Cerebellar nuclear complex (tissue), 1 donor: ENCODE data around the gene E2F6.
A peak's percentile ranks its signal among the peaks of the same experiment; 100 is the strongest.

Source experiments
- DNase-seq, 2 experiments: peaks; one replicate each; lab custom pipeline; 2025; lab: John Stamatoyannopoulos, UW

Gene E2F6

DNA sequence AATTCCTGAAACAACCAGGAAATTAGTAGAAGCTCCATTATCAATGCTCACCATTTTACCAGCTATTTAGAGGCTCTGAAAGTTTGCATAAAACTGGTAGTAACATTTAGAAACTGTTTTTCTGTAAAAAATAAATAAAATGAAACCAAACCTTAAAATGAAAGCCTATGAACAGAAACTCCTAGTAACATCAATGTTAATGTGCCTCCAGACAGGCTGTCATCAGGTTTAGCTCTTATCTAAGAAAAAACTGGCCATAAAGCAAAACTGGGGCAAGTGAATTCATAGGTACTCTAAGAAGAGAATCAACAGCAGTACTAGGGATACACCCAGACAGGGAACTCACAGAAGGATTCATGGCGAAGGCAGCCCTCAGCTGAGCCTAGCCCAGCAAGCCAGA, 8.0 kb downstream of the E2F6 start:
- no peak for DNase-seq

DNA sequence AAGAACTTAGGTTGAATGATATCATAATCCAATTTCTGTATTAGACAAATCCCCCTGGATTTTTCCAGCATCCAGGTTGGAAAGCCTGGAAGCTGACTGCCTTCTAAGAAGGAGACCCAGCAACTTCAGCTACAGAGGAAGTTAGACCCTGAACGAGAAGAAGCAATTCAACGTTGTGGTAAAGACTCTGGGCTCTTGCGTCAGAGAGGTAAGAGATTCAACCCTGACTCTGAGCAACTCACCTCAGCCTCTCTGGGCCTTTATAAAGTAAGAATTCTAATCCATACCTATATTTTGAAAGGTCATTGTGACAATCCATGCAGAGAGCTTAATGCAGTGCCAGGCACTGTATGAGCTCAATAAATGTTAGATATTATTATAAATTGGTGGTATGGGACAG, 9.7 kb downstream of the E2F6 start:
- DNase-seq, result no peak

DNA sequence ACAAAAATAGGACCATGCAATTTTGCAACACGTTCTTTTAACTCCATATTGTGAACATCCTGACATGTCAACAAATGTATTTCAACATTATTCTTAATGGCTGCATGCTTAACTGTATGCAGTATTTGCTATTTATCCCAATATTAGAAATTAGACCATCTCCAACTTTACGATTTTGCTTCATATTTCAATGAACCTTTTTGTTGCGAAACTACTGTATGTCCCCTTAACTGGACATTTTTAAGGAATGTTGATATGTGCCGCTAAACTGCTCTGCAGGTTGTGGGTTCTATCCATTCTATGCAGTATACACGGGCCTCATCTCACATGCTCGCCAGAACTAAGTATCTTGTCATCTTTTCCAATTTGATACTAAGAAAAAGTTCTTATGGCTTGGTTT, 11.1 kb downstream of the E2F6 start:
- DNase-seq, result no peak

DNA sequence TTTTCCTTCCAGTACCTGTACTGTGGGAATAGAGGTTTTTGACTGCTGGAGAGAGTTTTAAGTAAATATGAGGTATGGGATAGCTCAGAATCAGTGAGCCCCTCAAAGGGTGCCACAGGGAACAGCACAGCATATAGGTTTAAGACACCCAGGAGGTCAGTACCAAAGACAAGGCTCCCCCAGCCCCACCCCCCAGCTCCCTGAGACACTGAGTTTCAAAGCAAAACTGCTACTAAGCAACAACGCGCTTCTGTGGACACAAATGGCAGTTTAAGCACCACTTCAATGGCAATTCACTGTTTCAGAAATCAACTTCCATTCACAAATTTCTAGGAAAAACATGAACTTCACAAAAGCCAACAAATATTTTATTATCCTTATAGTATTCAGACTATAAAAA, 15.2 kb downstream of the E2F6 start:
- DNase-seq, result no peak

DNA sequence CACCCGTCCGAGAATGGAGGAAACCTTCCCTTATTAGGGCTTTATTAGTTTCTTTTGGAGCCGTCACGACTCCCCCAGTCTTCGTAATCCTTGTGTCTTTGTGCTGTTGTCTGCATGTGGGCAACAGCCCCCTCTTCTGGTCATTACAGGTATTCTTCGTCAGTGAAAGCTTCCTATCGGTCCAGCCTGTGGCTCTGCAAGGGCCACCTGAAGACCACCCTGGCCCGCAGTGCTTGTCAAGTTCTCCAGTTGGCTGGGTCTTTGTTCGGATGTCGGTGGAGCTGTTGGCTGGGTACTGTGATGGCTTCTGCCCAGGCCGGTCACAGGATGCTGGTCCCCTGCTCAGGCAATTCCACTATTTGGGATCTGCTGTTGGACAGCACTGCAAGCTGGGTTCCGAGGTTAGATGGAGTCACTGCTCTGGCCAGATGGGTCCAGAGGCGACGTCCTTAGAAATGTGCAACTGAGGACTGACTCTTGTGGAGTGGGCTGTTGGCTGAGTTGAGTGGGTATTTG, 19.2 kb downstream of the E2F6 start:
- DNase-seq, result peak in 1 of 2 experiments; percentile 54

DNA sequence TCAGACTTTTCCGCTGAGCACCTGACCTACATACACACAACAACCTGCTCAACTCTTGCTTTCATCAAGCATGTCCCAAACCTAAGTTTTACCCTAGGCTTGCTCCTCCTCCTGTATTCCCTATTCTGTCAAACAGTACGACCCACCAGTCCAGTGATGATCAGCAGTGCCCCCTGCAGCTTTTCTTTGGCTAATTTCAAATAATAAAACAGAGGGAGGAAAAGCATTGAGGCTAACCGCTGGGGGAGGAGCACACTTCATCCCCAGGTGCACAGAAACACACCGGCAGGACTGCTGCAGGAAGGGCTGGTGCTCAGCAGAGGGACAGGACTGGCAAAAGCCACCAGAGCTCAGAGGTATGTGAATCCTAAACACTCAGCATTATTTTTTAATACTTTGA, 21.2 kb downstream of the E2F6 start:
- no peak for DNase-seq

DNA sequence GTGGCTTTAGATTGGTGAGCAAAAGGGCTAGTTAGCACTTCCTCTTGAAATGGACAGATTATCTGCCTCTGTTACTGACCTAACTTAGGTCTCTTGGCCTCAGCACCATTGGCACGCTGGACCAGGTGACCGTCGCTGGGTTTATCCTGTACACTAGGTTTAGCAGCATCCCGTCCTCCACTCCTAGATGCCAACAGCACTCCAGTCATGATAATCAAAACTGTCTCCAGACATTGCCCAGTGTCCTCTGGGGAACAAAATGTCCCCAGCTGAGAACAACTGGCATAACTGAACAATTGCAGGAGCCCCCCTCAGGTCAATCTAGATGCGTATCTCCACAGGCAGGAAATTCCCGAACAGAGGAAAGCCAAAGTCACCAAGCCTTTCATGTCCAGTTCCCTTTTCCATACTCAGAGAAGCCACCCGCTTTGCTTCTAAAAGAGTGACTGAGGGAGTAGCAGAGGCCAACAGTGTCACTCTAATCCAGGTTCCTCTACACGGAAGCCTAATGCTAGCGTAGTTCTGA, 27.3 kb downstream of the E2F6 start:
- DNase-seq, result no peak

DNA sequence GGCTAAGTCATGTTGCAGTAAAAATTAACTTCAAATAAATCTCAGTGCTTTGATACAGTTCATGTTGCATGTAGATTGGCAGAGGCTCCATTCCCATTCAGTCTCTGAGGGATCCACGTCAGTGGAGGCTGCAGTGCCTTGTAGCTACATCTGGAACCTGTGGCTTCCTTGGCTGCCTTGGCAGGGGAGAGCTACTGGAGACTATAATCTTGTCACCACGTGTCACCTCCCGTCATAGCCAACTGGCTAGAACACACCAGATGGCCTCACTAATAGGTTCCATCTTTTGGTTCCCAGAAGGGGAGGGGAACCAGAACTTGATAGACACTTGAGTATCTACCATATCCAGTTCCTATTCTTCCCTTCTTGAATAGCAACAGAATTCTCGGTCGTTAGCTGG, 28.4 kb downstream of the E2F6 start:
- no peak for DNase-seq

DNA sequence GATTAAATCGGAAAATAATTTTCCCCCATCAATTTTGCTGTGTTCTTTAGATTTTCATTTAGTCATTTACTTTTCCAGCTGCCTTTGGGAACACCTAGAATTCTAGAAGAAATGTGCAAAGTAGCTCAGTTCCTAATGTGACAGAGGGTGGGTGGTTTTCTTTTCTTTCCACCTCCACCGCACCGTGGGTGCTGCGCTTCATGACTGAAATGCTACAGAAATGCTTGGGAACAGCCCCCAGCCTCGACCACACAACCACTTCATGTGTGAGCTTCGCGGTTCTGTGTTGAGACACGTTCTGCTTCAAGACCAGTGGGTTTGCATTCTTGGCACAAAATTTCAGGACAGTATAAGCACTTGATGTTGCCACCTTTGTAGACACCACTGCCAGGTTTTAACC, 30.9 kb downstream of the E2F6 start:
- DNase-seq, result no peak

DNA sequence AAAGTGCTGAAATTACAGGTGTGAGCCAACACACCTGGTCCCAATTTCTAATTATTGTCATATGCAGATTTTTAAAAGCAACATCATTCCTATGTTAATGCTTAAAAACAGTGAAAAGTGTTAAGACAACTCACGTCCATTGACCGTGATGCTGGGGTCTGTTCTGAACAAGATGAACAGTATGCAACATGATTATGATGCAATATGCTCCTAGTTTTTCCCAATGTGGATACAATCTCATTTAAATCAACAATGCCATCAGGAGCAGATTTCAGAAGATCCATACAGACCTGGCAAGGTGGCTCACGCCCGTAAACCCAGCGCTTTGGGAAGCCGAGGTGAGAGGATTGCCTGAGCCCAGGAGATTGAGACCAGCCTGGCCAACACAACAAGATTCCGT, 31.5 kb downstream of the E2F6 start:
- no peak for DNase-seq

DNA sequence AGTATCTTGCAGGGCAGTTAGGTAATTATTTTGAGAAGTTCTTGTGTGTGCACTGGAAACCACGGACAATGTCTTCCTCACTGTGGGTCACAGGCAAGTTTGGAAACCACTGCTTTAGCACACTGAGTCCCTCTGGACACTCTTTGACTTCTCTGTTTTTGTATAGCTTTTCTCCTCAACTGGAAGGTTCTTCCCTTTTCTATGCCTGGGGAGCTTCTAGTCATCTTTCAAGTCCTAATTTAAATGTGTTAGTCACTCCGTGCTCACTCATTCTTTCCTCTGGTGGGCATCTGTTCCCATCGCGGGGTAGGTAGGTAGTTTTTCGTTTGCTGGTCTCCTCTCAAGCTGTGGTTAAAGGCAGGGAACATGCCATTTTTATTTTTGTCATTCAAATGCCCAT, 32.1 kb downstream of the E2F6 start:
- no peak for DNase-seq

DNA sequence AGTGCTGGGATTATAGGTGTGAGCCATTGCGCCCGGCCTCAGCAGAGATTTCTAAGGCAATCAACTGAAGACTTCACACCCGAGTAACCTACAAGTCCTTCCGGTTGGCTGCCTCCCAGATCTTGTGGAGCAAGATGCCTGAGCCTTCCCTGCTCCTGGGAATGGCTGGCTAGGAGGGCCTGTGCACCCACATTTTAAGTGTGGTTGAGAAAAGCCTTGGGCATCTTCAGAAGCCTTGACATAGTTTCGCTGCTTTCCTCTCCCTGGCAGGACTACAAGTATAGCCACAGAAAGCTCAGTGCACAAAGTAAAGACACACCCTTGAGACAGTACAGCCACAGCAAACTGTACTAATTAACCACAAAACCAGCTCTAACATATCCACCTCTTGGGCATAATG, 35.2 kb downstream of the E2F6 start:
- DNase-seq, result no peak

DNA sequence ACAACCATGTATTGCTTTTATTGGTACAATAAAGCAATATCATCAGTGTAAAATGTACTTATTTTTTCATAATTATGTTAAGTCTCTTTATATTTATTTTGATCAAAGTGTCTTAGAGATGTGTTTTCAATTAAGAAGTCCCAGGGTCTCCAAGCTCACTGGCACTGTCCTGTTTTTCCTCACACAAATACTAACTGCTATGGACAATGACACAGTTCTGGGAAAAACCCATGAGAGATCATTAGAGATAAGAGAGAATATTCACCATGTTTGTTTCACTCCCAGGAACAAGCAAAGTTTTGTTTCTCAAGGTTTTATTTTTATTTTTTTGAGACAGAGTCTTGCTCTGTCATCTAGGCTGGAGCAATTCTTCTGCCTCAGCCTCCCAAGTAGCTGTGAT, 38.7 kb downstream of the E2F6 start:
- DNase-seq, result no peak

DNA sequence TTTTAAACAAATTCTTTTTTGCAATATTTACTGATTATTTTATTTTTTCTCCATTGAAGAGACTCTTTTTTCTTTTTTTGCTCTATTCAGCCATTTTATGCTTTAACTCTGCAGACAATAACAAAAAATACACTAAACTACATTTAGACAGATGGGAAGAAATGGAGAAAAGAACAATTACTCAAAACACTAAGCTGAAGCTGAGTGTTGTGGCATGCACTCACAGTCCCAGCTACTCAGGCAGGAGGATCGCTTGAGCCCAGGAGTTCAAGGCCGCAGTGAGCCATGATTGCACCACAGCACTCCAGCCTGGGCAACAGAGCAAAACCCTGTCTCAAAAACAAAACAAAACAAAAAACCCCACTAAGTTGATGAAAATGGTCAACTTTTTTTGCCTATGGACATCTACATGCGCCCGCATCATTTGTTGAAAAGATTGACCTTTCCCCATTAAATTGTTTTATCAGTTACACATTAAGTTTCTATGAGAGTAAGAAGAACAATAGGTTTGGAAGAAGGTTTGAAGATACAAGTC, 43.0 kb downstream of the E2F6 start:
- no peak for DNase-seq

DNA sequence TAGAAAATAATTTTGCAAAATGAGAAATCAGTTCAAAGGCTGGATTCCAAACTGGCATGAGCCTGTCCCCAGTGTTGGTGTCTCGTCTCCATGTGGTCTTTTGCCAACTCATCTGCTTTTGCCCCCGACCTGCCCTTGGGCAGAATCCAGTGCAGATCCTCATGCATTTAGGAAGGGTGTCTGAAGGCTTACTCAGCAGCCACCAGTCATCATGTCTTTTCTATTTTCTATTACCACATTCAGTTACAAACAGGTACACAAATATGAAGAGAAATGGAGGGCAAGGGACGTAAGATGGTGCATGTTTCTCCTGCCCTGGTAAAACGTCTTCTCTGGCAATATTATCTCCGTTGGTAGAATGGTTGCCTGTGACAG, 43.5 kb downstream of the E2F6 start:
- DNase-seq, result no peak

DNA sequence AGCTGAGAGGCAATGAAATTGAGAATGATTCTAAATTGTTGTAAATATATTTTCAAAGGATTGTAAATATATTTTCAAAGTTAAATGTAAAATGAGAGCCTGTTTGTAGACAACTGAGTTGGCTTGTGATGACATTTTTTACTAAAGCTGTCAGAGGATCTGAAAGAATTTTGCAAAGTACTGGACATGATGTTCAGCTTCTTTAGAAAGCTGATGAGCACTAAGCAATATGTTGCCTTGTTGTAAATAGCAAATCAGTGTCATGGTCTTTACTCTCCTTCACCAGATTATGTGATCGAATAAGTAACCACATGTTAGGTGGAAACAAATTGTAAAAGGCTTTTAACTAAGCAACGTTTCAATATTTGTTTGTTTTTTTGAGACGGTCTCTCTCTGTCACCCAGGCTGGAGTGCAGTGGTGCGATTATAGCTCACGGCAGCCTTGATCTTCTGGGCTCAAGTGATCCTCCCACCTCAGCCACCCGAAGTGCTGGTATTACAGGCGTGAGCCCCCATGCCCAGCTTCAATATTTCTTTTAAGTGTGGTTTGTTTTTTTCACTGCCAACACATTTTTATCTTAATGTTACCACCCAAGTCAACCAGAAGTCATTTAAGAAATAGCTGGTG, 44.0 kb downstream of the E2F6 start:
- no peak for DNase-seq

DNA sequence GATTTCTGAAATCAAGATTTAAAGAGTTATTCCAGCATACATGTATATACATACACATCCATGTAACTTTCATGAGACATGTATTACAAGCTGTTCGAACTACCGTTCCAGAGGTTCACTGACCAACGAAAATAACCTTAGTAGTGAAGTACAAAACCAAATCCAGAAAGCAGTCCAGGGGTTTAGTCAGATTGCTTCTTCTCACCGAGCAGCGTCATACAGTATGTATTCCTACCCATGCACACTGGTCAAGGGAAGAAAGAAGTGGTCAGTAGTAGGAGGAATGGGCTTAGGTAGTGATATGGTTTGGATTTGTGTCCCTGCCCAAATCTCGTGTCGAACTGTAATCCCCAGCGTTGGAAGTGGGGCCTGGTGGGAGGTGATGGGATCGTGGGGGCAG, 45.3 kb downstream of the E2F6 start:
- no peak for DNase-seq

DNA sequence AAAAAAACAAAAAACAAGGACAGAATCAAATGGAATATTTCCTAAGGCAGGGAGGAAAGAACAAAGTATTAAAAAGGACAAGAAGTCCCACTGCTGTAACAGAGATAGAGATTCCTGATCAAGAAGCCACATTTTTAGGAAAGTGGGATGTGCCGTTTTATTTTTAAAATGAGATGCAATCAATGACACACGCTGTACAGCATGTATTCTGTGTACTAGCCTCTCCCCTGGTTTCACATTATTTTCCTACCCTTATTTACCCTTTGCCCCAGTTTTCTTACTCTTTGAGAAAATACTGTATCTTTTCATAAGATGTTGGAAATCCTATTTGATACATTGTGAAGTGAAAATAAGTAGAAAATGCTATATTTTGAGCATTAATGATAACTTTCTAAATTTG, 45.8 kb downstream of the E2F6 start:
- DNase-seq, result no peak

DNA sequence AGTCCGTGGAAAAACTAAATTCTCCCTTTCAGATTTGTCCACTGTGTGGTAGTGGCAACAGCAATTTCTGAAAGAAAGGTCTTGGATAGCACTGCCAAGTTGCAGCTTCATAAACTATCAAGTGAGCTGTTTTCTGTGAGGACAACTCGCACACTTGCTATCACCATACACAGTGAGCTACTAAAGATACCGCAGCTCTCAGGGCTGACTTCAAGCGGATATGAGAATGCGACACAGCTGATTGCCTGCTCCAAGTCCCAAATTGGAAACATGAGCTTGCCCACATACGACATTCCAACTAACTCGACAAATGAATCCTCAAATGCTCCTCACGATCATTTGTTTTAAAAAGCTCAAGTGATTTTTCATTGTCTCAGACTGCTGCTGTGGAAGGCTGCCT, 46.2 kb downstream of the E2F6 start:
- no peak for DNase-seq

DNA sequence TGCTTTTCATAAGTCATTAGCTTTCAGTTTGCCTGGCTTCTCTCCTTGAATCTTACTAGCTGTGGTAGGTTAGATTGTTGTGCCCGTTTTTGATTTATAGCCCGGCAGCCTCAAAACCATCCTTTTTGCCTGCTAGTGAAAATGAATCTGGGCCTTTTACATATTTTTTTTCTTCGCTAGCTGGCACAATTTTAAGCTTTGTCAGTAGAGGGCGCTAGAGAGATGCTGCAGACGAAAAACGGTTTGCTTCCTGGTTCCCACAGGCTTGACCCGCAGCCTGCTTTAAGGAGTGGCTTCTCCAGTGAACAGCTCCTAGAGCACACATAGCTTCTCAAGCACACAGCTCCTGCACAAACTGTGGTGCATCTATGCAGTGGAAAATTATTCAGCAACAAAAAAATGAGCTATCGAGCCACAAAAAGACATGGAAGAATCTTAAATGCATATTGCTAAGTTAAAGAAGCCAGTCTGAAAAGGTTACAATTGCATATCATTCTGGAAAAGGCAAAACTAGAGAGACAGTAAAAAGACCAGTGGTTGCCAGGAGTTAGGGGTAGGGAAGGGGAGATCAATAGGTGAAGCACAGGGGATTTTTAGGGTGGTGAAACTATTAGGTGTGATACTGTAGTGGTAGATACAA, 47.9 kb downstream of the E2F6 start:
- no peak for DNase-seq

DNA sequence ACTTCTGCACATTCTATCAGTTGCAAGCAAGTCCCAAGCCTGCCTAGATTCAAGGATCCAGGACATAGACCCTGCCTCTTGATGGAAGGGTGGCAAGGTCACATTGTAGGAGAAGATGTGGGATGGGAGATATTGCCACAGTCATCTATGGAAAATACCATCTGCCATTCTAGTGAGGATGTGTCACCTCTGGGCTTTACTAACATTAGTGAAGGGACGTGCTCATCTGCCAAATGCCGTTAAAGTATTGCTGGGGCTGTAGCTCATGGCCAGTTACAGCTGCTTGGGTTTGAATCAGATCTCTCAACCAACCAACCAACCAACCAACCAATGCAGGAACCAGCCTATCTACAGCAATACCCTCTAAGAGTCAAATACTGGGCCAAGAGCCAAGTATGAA, 49.0 kb downstream of the E2F6 start:
- DNase-seq, result no peak

DNA sequence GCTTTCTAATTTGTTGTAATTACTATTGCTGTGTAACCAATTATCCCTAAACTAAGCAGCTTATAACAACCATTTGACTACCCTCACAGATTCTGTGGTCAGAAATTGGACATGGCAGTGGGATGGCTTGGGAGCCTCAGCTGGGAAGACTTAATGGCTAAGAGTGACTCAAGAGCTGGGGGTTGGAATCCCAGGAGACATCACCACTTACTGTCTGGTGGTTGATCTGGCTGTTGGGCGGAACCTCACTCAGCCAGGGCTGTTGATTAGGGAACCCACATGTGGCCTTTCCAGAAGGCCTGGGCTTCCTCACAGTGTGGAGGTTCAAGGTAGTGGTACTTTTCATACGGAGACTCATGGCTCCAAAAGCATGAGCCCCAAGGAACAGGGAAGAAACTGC, 49.8 kb downstream of the E2F6 start:
- no peak for DNase-seq

DNA sequence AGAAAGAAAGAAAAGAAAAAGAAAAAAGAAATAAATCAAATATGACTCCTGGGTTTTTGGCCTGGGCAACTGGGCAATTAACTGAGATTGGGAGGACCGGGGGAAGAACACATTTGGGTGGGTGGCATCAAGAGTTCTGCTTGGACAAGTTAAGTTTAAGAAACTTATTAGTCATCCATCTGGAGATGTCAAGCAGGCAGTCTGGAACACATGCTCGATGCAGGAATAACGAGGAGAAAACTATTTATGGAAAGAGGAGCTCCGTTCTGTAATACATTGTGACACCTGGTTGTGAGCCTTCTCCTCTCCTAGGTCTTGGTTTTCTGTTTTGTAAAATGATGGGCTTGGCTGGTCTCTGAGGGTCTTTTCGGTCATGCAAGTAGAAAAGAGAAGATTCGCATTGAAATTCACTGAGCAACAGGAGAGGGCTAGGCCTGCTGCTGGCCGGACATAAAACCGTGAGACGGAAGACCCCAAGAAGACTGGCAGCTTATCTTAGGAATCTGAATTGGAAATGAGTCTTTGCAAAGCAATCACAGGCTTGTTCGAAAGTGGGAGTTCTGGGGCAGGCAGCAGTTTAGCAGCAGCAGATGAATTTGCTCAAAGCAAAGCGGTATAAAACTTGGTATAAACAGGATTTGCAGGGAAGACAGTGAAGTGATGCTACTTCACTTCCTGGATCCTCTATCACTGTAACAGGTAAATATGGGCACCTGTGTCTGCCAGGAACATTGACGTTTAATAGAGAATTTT, 51.4 kb downstream of the E2F6 start:
- DNase-seq, result no peak
